DMS 273 (cell line): ENCODE results near the gene TPPP2.
"Not testable (repeated sequence)": the region's sequence is repeated elsewhere in the genome, so short reads cannot be mapped to it uniquely, and the experiment has no call there.

Source experiments
- DNase-seq: peaks from one replicate; lab custom pipeline; 2025; ENCODE audit not compliant: unreplicated experiment; lab: John Stamatoyannopoulos, UW

The TPPP2 gene

DNA sequence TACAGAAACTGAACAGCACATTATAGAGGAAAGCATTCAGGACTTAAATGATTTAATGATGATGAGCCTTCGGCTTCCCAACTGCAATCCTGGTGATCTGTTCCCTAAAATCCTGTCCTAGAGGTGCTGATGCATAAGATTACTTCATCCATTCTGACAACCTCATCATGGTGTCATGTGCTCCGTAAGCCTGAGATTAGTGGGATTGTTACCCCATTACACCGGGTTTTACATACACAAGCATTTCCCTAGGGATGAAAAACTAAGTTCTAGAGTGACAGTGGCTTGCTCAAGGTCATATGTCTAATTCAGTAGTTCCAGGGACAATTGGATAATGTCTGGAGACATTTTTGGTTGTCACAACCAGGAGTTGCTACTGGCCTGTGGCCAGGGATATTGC lies 7.1 kb downstream of the TPPP2 start:
- DNase-seq: no peak

DNA sequence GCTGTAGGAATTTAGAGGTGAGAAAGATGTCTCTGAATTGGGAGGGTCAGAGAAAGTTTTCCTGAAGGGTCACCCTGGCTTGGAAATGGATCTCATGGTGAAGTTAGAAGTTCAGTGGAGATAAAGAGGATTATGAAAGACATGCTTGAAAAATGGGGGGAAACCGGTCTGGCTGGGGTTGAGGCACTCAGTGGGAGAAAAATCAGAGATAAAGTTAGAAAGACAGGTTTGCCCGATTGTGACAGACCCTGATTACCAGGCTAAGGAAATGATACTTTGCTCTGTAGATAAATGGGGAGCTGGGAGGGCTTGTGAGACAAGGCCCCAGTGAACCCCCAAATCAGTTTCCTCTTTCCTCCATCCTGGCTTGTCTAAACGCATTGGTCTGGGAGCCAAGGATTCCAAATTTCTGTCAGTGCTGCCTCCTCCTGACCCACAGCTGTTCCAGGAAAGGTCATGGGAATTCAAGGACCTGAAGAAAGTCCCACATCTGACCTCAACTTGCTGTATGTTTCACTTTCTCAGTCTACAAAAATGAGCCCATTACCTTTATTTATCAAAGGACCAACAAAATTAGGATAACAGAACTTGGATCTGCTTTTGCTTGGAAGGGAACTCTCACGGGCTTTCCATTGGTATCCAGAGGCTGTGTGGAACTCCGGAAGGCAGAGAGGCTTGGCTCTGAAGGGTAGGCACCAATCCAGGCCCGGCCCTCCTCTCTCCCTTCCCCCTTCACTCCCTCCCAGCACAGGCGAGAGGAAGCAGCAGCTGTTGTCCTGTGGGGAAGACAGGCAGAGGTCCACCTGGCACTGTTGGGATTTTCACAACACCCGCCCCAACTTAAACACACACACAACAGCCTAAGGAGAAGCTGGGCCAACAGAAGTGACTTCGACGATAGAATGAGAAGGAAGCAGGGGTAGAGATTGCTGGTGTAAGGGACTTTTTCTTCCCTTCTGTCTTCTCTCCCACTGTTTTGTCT lies 8.7 kb downstream of the TPPP2 start:
- peak; percentile 90 for DNase-seq

DNA sequence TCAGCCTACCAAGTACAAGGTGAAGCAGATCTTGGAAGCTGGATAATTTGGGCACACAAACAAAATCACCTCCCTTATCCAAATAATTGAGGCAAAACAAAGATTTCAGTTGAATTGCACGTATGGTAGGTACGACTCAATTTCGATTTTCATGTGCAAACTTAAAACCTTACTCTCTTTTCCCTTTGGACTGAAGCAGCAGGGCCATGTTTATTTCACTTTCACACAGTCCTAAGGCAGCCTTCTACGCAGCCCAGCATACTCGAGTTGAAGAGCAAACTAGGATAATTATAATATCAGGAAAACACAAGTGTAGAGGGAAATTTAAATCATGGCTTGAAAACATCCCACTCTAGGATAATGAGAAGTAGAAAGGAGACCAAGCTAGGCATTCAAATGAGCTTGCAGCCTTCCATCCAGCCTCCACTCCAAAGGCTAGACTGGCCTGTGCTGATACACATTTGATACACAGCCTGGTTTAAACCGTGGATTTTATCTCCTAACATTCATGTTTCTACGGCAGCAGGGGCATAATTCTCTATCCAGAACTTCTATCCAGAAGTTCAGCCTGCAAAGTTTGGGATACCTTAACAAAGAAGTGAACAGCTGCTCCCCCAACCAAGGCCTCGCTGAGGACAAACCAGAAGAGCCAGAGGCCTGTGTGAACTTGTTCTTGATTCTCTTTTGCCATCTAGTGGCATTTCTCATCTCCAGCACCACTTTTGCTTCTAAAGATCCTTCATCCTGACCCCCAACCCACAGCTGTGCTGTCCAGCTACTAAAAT lies 9.8 kb downstream of the TPPP2 start:
- peak; percentile 89 for DNase-seq

DNA sequence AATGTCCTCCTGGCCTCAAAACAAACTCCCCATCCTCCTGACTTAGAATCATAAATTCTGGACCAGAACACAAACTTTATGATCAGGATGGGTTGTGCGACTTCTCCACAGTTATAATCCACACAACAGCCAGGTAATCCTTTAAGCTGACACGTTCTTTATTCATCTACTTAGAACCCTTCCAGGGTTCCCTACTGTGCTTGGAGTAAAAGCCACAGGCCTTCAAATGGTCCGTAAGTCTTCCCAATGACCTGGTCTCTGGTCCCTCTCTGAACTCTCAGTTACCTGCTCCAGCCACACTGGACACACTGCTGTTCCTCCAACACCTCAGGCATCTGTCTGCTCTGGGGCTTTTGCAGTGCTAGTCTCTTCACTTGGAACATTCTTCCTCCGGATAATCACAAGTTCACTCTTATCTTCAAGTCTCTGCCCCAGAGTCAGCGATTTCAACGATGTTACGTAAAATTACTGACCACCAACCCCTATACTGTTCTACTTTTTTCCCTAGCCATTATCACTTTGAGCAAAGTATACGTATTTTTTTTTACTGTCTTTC lies 10.4 kb downstream of the TPPP2 start:
- no peak for DNase-seq

- not testable (repeated sequence) for DNase-seq
These were observed 10.9 kb downstream of the TPPP2 start for GRCh38 chr14:21040941-21041340.

DNA sequence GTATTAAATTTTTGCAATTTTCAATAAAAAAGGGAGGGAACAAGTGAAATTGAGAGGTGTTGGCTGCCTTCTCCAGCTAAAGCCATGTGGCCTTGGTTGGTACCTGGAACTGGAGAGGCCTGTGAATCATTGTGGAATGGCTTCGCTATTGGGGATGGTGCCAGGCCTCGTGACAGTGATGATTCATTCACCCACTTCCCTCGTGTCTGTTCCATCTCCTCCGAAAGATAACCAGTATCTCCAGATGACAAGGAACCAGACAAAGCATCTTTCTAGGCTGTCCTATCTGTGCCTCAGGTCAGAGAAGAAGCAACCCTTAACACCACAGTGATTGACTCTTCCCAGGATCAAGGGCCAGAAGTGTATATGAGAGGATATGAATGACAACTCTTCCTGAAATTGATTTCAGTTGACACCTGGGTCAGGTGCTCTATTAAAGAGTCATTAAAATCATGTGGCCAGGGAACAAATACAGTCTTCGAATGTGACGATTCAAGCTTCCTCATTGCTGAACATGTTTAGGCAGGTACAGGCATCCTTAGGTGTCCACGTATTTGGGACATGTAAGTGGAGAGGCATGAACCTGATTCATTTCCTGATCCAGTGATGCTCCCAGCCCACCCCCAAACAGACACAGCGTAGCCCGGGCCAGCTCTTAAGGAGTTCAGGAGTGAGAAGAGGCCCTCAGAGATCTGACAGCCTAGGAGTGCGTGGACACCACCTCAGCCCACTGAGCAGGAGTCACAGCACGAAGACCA lies 11.8 kb downstream of the TPPP2 start, which contains the start of gene RNASE7:
Gene RNASE7, plus strand, starts transcription at position 687 of the 758 bp plus-strand sequence. CDS start 631 bp downstream, outside the sequence.
- no peak for DNase-seq

GRCh38 chr14:21042918-21043317 lies 12.9 kb downstream of the TPPP2 start:
- peak; percentile 30 for DNase-seq

- DNase-seq: peak; percentile 36
These were observed 13.5 kb downstream of the TPPP2 start for GRCh38 chr14:21043387-21043973.

DNA sequence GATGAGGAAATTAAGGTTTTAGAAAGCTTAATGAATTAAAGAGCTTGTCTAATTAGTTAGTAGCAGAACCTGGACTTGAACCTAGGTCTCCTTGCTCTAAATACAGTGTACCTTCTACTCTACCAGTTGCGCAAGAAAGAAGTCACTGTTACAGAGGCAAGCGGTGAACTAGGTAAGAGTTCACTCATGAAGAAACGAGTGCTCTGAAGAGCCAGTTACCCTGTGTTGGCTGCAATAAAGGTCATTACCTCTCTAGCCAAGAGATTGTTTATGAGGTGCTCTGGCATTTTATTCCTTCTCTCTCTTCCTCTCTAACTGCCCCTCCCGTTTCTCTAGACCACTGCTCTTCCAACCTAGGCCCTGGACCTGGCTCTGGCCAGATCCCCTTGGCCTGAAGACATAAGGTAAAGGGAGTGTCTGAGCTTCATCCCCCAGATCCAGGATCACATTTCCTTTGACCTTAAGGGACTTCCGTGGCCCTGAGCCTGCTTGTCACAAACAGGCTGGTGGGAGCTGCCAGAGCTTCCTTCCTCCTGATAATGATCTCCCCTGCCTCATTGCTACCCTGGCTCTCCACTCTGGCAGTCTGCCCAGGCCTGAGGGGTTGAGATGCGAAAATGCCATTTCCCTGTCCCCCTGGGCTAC lies 14.1 kb downstream of the TPPP2 start:
- DNase-seq: peak; percentile 37

DNA sequence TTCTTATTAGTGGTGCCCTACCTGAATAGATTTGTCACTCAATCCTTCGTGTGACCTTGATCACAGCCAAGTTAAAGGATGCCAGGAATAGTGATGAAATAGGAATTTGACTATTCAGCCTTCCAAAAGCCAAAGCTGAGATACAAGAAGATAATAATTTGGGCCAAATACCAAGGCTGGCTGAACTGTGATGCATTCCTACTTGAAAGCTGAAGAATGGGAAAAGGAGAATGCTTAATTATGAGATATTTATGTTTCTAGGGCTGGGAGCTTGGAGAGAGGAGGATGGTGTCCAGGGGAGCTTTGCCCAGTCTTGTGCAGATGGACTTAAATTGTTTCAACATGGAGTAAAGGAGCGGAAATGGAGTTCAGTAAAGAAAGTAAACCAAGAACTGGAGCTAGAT lies 17.4 kb downstream of the TPPP2 start:
- no peak for DNase-seq

- DNase-seq: no peak
These were observed 18.6 kb downstream of the TPPP2 start for GRCh38 chr14:21048638-21049037.

DNA sequence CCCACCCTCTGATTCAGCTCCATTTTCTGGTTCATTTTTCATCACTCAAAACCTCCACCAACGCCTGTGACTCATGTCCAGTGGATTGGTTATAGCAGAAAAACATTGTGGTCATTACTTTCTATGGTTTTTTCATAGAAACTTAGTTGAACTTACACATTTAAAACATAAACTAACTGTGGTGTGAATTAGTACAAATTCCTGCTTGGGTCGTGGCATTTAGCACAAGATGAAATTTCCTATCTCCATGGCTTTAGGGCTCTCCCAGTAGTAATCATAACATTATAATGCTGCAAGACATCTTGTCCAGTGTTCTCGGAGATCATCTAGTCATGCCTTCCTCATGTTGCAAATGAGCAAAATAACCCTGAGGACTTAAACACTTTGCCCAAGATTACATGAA lies 19.3 kb downstream of the TPPP2 start:
- no peak for DNase-seq

- no peak for DNase-seq
These were observed 20.6 kb downstream of the TPPP2 start for GRCh38 chr14:21050597-21050996.

DNA sequence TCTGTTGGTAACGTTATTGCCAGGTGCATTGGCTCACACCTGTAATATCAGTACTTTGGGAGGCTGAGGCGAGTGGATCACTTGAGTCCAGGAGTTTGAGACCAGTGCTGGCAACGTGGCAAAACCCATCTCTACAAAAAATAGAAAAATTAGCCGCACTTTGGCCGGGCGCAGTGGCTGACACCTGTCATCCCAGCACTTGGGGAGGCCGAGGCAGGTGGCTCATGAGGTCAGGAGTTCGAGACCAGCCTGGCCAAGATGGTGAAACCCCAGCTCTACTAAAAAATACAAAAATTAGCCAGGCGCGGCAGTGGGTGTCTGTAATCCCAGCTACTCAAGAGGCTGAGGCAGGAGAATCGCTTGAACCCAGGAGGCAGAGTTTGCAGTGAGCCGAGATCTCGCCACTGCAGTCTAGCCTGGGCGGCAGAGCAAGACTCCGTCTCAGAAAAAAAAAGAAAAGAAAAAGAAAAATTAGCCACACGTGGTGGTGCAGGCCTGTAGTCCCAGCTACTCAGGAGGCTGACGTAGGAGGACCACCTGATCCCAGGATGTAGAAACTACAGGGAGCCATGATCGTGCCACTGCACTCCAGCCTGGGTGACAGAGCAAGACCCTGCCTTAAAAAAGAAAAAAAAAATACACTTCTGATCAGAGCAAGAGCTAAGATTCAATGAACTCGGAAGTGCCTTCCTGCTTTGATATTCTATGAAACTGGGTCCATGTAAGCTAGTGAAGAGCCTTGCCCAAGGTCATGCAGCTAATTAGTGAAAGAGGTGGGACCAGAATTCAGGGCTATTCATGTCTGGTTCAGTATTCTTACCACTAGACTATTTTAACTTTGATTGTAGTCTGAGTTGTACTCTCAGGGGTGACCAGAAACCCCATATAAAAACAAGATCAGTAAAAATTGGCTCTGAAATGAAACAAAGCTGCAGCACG lies 23.4 kb downstream of the TPPP2 start:
- no peak for DNase-seq

DNA sequence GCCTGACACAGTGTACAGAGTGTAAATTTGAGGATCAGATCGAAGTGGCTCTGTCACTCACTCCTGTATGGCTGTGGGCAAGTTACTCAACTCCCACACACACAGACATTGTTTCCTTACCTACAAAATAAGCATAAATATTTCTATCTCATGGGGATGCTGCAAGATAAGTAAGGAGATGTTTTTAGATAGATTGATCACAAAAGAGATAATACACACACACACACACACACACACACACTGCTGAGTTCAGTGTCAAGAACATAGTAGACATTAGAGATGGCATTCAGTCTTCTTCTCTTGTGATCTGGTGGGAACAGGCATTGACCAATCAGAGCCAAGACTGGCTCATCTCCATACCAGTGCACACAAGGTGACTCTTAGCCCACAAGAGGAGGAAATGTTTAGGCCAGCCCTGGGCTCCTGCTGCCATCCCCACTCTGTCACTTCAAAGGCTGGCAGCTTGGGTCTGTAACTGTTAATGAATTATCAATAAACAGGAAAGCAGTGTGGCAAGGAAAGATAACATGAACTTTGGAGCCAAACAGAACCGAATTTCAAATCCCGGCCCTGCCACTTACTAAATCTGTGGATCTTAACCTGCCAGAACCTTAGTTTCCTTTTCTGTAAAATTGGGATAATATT lies 24.2 kb downstream of the TPPP2 start:
- DNase-seq: peak; percentile 8

DNA sequence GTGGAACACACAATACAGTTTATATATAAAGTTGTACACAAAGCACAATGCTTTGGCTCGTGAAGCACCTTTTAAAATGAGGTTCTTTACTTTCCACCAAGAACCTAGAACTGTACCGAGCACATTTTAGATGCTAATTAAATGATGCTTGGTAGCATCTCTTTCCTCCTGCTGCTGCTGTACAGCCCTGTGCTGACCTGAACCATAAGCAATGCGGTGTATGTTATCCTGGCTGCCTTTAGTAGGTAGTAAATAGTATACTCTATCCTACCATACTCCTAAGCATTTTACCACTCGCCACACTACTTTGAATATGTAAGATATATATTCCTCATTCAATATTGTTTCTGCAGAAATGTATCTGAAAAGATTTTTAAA lies 24.7 kb downstream of the TPPP2 start:
- DNase-seq: no peak

GRCh38 chr14:21055432-21056117 lies 25.6 kb downstream of the TPPP2 start:
- DNase-seq: no peak
